Fibroblast of lung (primary cell): ENCODE measurements around the gene GPR15LG. TPM values are rescaled to one million over a fixed set of nuclear protein-coding genes. Genes with fewer than 3 reads are reported as not detected.

Experiments
- DNase-seq, 2 donors: peaks; one replicate each; pipeline versions ENCODE4 v3.0.0 to v3.0.0-alpha.2; 2010; ENCODE audit warnings: low read depth in 2 of 2
- H2AFZ ChIP-seq: 2 replicates; pipeline ENCODE4 v1.5.1; 2012; ENCODE audit warnings: low read length, control low read depth, inconsistent platforms
- H3K27ac ChIP-seq: 2 replicates; pipeline ENCODE4 v1.5.1; 2011; ENCODE audit warnings: low read length, control low read depth; ENCODE audit not compliant: insufficient read depth
- H3K27me3 ChIP-seq: 2 replicates; pipeline ENCODE4 v1.5.1; 2011; ENCODE audit warnings: mild to moderate bottlenecking, low read length; ENCODE audit not compliant: control insufficient read depth, insufficient read depth
- H3K36me3 ChIP-seq: 2 replicates; pipeline ENCODE4 v1.5.1; 2011; ENCODE audit warnings: low read length; ENCODE audit not compliant: control insufficient read depth, insufficient read depth
- H3K4me1 ChIP-seq: 2 replicates; pipeline ENCODE4 v1.5.1; 2011; ENCODE audit warnings: low read length; ENCODE audit not compliant: control insufficient read depth, insufficient read depth; ENCODE audit errors: extremely low read depth
- H3K4me2 ChIP-seq: 2 replicates; pipeline ENCODE4 v1.5.1; 2011; ENCODE audit warnings: low read length, control low read depth; ENCODE audit not compliant: insufficient read depth; ENCODE audit errors: extremely low read depth
- H3K4me3 ChIP-seq, 4 experiments: fragments of 200-600 bp in 1 of 4; sonication (generic) in 1 of 4; replicated peaks in 1 of 4; 2 replicates each; pipeline ENCODE4 v1.5.1; 2011 to 2016; ENCODE audit warnings: low read length in 4 of 4, low read depth in 3 of 4, mild to moderate bottlenecking in 3 of 4, control low read depth in 2 of 4, inconsistent platforms in 1 of 4, mixed read lengths in 1 of 4; ENCODE audit not compliant: insufficient read depth in 1 of 4; ENCODE audit errors: control extremely low read depth in 1 of 4
- H3K79me2 ChIP-seq: 2 replicates; pipeline ENCODE4 v1.5.1; 2012; ENCODE audit warnings: mild to moderate bottlenecking, low read length, inconsistent platforms; ENCODE audit not compliant: control insufficient read depth, insufficient read depth
- H3K9ac ChIP-seq: 2 replicates; pipeline ENCODE4 v1.5.1; 2011; ENCODE audit warnings: mild to moderate bottlenecking, low read length, control low read depth; ENCODE audit not compliant: insufficient read depth
- H3K9me3 ChIP-seq: 2 replicates; pipeline ENCODE4 v1.5.1; 2012; ENCODE audit warnings: low read depth, low read length; ENCODE audit not compliant: control insufficient read depth, insufficient read depth
- H4K20me1 ChIP-seq: 2 replicates; pipeline ENCODE4 v1.5.1; 2011; ENCODE audit warnings: low read length; ENCODE audit not compliant: control insufficient read depth, insufficient read depth; ENCODE audit errors: extremely low read depth
- EZH2 ChIP-seq: IDR thresholded peaks from 2 replicates; pipeline ENCODE4 v1.5.1; 2012; ENCODE audit warnings: low read length, control low read depth, mild to moderate bottlenecking; ENCODE audit errors: missing control alignments
- polyA plus RNA-seq, 2 donors: library from polyadenylated mRNA; depleted of rRNA in 1 of 2; stranded (reverse) in 1 of 2; unstranded in 1 of 2; fragments of >200 nt; gene quantifications; 2 replicates each; pipeline ENCODE4 v1.2.1, GENCODE V29; 2011 to 2012; ENCODE audit warnings: missing spikeins in 1 of 2
- total RNA-seq: library from RNA; depleted of rRNA; stranded (reverse); fragments of >200 nt; gene quantifications from 2 replicates; pipeline ENCODE4 v1.2.1, GENCODE V29; 2014
- TF ChIP-seq, protein P1 (sequence below), 2 donors: IDR thresholded peaks in 1 of 2; conservative IDR thresholded peaks in 1 of 2; 1 replicate in 1 of 2; 2 replicates in 1 of 2; pipeline ENCODE4 v1.5.1; 2011 to 2012; ENCODE audit warnings: low read length in 2 of 2, control low read depth in 1 of 2, inconsistent platforms in 1 of 2, low read depth in 1 of 2, mild to moderate bottlenecking in 1 of 2

GPR15LG gene
- total and polyA plus RNA-seq, 2 donors (not counting 1 experiment from before 2014, with no cell fraction given), result not detected

DNA sequence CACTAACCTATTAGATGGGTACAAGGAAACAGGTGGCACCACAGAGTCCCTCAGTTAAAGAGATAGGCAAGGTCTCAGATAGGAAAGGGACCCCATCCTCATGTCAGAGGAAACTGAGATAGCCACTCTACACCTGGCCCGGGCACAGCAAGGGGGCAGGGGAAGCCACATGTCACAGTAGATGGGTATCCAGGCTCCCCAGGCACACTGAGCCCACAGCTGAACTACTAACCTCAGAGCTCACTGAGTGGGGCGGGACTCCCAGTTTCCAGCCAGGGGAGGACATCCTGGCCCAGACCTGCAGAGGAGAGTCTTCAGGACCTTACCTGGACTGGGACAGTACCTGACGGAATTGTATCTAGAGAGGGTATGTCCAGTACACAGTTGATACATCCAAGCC lies 17.0 kb downstream of the GPR15LG start:
- Histone ChIP-seq H3K27me3 (peaks cover 27% of the 10 kb centered on the region), H3K9ac (no peak overlapping the region), H4K20me1 (no peaks in the 10 kb centered on the region), H3K27ac (no peak overlapping the region), H3K36me3 (no peaks in the 10 kb centered on the region), H3K79me2 (no peaks in the 10 kb centered on the region), H3K4me3 (no peak overlapping the region), H3K4me2 (no peak overlapping the region), H3K9me3 (no peaks in the 10 kb centered on the region), H3K4me1 (no peaks in the 10 kb centered on the region), H2AFZ (no peak overlapping the region)
- TF ChIP-seq EZH2, result no peak
- TF ChIP-seq, protein P1, sequence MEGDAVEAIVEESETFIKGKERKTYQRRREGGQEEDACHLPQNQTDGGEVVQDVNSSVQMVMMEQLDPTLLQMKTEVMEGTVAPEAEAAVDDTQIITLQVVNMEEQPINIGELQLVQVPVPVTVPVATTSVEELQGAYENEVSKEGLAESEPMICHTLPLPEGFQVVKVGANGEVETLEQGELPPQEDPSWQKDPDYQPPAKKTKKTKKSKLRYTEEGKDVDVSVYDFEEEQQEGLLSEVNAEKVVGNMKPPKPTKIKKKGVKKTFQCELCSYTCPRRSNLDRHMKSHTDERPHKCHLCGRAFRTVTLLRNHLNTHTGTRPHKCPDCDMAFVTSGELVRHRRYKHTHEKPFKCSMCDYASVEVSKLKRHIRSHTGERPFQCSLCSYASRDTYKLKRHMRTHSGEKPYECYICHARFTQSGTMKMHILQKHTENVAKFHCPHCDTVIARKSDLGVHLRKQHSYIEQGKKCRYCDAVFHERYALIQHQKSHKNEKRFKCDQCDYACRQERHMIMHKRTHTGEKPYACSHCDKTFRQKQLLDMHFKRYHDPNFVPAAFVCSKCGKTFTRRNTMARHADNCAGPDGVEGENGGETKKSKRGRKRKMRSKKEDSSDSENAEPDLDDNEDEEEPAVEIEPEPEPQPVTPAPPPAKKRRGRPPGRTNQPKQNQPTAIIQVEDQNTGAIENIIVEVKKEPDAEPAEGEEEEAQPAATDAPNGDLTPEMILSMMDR (conservative IDR thresholded peaks at IDR 0.05 in 1 of 2, IDR thresholded peaks at IDR 0.05 in 1 of 2; ENCODE audit: low read depth in 1 of 2, low read length in 2 of 2), result no peak
- no peak for DNase-seq

DNA sequence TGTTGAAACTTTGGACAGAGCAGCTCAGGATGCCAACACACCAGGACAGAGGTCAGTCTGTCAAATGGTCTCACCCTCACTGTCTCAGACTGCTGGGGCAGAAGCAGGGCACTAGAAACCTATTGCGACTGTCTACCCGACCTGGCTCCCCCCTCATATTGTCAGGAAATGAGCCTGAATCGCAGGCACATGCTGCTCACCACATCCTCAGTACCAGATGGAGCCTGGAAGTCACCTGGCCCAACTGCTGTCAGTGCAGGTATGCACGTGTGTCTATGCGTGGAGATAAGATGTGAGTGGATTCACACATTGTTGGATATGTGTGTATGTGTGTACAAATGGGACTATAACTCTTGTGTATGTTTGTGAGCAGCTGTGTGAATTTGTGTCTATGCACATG lies 17.5 kb downstream of the GPR15LG start:
- no peak for TF ChIP-seq EZH2
- TF ChIP-seq, protein P1 (conservative IDR thresholded peaks at IDR 0.05 in 1 of 2, IDR thresholded peaks at IDR 0.05 in 1 of 2; ENCODE audit: low read depth in 1 of 2, low read length in 2 of 2), result no peak
- no peaks in the 10 kb centered on the region for H3K79me2 ChIP-seq
- no peaks in the 10 kb centered on the region for H4K20me1 ChIP-seq
- no peak for DNase-seq
- no peak overlapping the region for H2AFZ ChIP-seq
- no peaks in the 10 kb centered on the region for H3K36me3 ChIP-seq
- H3K9ac ChIP-seq, result no peak overlapping the region
- H3K4me3 ChIP-seq, result no peak overlapping the region
- H3K27me3 ChIP-seq, result peaks cover 32% of the 10 kb centered on the region
- no peak overlapping the region for H3K27ac ChIP-seq
- H3K9me3 ChIP-seq, result no peaks in the 10 kb centered on the region
- H3K4me2 ChIP-seq, result no peak overlapping the region
- H3K4me1 ChIP-seq, result no peaks in the 10 kb centered on the region

DNA sequence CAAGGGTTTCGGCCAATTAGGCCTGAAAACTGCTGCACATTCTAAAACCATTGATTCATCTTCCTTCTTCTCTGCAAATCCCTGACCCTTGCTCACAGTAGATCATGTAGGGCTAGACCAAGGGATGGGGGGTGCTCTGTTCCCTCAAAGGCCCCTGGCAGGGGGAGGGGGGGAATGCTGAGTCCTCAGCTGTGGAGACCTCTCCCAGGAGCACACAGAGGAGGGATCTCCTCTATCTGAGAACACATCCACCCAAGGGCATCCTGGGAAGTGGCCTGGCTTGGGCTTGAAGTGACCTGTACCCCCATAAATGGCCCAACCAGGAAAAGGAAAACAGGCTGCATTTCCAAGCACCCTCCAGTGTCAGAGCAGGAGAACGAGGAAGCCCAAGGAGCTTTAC lies 19.7 kb downstream of the GPR15LG start:
- Histone ChIP-seq H3K79me2 (no peaks in the 10 kb centered on the region), H3K27me3 (peaks cover 35% of the 10 kb centered on the region), H3K4me1 (no peaks in the 10 kb centered on the region), H4K20me1 (no peaks in the 10 kb centered on the region), H3K4me3 (no peak overlapping the region), H3K36me3 (no peaks in the 10 kb centered on the region), H3K9ac (no peak overlapping the region), H3K9me3 (no peaks in the 10 kb centered on the region), H3K4me2 (no peak overlapping the region), H3K27ac (no peak overlapping the region), H2AFZ (no peak overlapping the region)
- DNase-seq, result no peak
- TF ChIP-seq, protein P1 (conservative IDR thresholded peaks at IDR 0.05 in 1 of 2, IDR thresholded peaks at IDR 0.05 in 1 of 2; ENCODE audit: low read depth in 1 of 2, low read length in 2 of 2), result no peak
